HUES6 (cell line): ENCODE data around the gene PIGL.
"Not testable (repeated sequence)": the region's sequence is repeated elsewhere in the genome, so short reads cannot be mapped to it uniquely, and the experiment has no call there.

Experiments used
- H3K27ac ChIP-seq: 2 replicates; pipeline ENCODE4 v1.7.0; 2013; ENCODE audit warnings: low read depth, mild to moderate bottlenecking, low read length, inconsistent platforms
- H3K27me3 ChIP-seq: 2 replicates; pipeline ENCODE4 v1.6.1; 2013; ENCODE audit warnings: low read length; ENCODE audit not compliant: control insufficient read depth, insufficient read depth
- H3K36me3 ChIP-seq: 2 replicates; pipeline ENCODE4 v1.6.1; 2013; ENCODE audit warnings: low read length; ENCODE audit not compliant: control insufficient read depth, insufficient read depth
- H3K4me1 ChIP-seq: 2 replicates; pipeline ENCODE4 v1.6.1; 2013; ENCODE audit warnings: low read length; ENCODE audit not compliant: control insufficient read depth, insufficient read depth
- H3K4me3 ChIP-seq: 2 replicates; pipeline ENCODE4 v1.5.1; 2013; ENCODE audit warnings: low read depth, low read length
- H3K9ac ChIP-seq: one replicate; pipeline ENCODE4 v1.6.1; 2013; ENCODE audit warnings: mild to moderate bottlenecking, low read length
- H3K9me3 ChIP-seq: 2 replicates; pipeline ENCODE4 v1.6.1; 2013; ENCODE audit warnings: low read depth, low read length; ENCODE audit not compliant: control insufficient read depth, insufficient read depth

PIGL gene

DNA sequence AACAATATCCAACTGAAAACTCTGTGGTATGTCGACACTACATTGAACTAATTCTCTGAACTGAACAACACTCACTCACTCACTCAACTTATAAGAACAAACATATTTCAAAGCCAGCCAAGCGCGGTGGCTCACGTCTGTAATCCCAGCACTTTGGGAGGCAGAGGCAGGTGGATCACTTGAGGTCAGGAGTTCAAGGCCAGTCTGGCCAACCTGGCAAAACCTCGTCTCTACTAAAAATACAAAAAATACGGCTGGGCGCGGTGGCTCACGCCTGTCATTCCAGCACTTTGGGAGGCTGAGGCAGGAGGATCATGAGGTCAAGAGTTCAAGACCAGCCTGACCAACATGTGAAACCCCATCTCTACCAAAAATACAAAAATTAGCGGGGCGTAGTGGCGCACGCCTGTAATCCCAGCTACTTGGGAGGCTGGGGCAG, 15.3 kb upstream of the PIGL start:
- H3K27ac ChIP-seq, H3K9ac ChIP-seq, H3K27me3 ChIP-seq, H3K9me3 ChIP-seq, H3K4me3 ChIP-seq, H3K36me3 ChIP-seq: not testable (repeated sequence)
- peaks cover 20% of the 10 kb centered on the region for H3K4me1 ChIP-seq

DNA sequence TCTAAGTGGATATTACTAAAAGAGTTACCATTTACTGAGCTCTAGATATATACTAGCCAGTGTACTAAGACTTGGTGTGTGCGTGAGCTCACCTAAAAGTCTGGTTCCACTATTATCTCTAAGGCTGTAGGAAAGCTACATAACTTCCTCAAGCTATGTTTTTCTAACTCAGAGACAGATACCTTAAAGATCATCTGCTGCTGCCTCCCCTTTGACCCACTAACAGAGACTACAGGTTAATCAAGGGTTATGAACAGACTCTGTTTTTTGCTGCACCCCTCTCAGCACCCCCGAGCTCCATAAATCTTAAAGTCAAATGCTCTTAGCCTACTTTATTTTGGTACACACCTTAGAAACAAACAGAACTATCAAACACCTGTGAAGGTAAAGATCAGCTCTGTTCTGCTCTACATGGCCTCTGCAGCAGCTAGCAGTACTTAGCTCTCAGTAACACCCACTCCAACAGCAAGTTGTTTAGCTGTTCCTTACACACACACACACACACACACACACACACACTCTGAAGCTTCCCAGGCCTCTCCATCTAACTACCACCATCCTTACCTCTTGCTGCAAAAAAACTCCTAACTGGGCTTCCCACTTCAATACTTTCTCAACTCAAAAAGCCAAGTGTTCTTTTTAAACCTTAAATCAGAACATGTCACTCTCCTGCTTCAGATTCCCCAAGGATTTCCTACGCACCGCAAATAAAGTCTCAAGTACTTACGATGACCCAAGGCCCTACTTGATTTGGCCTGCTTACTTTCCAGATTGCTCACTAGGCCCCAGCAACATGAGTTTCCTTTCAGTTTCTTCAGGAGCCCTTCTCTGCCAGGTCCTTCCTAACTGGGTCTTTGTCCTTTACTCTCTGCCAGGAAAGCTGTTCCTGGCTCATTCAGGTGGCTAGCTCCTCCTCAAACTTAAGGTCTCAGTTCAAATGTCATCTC, 14.2 kb upstream of the PIGL start:
- not testable (repeated sequence) for H3K9ac ChIP-seq, H3K4me3 ChIP-seq, H3K36me3 ChIP-seq, H3K27ac ChIP-seq, H3K9me3 ChIP-seq, H3K27me3 ChIP-seq
- H3K4me1 ChIP-seq: peaks cover 20% of the 10 kb centered on the region

DNA sequence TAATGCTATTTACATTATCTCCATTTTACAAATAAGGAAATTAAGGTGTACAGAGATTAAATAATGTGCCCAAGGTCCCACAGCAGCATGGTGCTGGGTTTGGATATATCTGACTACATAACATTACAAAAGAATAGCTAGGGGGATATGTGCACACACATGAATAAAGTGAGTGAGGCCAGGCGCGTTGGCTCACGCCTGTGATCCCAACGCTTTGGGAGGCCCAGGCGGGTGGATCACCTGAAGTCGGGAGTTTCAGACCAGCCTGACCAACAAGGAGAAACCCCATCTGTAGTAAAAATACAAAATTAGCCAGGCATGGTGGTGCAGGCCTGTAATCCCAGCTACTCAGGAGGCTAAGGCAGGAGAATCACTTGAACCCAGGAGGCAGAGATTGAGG, 12.2 kb upstream of the PIGL start:
- not testable (repeated sequence) for H3K27me3 ChIP-seq, H3K4me3 ChIP-seq, H3K9me3 ChIP-seq, H3K27ac ChIP-seq, H3K36me3 ChIP-seq, H3K9ac ChIP-seq
- H3K4me1 ChIP-seq: peaks cover 16% of the 10 kb centered on the region

DNA sequence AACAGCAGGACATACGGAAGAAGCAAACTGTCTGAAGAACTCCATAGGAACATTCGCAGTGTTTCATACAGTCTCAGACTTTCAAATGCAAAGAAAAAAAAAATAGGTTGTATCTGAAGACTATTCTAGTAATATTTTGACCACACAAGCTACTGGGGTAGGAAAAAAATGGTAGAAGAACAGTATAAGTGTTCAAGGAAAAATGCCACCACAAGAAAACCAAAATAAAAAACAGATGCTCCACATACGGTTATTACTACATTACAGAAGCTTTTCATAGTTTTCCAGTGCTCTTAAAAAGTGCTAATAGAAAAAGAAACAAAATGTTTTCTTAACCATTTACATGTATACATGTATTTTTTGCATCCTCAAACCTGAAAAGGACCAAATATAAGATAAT, 5.4 kb upstream of the PIGL start:
- Histone ChIP-seq H3K36me3 (no peaks in the 10 kb centered on the region), H3K27ac (no peak overlapping the region), H3K4me3 (no peak overlapping the region), H3K9me3 (no peaks in the 10 kb centered on the region), H3K4me1 (peaks cover 8% of the 10 kb centered on the region; the same call in 1 of the 2 replicates), H3K9ac (no peak overlapping the region), H3K27me3 (no peaks in the 10 kb centered on the region)

DNA sequence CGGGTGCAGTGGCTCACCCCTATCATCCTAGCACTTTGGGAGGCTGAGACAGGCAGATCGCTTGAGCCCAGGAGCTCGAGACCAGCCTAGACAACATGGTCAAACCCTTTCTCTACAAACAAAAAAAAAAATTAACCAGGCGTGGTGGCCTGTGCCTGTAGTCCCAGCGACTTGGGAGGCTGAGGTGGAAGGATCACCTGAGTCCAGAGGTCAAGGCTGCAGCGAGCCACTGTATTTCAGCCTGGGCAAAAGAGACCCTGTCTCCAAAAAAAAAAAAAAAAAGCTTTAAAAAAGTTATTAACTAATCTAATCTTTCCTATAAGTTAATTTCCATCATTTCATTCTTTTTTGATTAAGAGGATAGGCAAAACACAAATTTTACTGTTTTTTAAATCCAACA, 4.2 kb upstream of the PIGL start:
- H3K27ac ChIP-seq: no peak overlapping the region
- no peak overlapping the region for H3K9ac ChIP-seq
- H3K4me3 ChIP-seq: no peak overlapping the region

DNA sequence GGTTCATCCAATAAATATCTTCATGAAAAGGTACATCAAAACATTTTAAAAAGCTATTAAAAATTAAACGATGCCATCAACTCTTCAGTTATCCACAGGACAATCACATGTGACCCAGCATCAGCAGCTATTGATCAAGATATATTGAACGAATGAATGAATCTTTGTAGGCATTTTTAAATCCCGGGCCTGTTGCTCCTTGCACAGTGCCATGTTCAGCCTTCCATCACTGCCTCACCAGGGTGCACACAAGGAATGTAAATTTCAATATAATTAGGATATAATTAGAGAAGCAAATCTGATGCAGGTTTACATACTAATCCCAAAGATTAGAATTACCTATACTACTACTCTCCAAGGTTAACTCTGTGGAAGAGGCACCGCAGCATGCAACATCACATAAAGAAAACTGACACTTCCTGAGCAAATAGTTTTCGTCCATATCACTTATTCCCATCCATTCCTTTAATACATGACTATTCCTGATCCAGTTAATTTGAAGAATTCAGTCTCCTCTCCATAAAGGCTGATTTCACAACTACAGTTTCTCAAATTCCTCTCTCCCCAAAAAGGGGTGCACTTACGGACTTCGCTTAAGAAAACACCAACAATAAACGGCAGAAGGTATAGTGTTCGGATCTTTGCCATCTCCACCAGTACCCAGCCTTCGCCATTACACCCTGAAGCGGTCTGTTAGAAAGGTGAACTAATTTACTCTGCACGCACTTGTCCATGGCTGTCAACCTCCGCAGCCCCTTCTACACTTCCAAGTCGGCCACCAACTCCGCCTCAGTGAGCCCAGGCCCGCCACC, 2.6 kb upstream of the PIGL start:
- Histone ChIP-seq H3K4me1 (peaks cover 10% of the 10 kb centered on the region), H3K9me3 (no peaks in the 10 kb centered on the region), H3K27ac (peak overlapping the region; percentile 98), H3K27me3 (no peaks in the 10 kb centered on the region), H3K9ac (peak overlapping the region; percentile 94), H3K4me3 (peak overlapping the region; percentile 92), H3K36me3 (no peaks in the 10 kb centered on the region; the same call in 1 of the 2 replicates)

More for the DNA sequence above, 4.2 kb upstream of the PIGL start:
- no peaks in the 10 kb centered on the region for H3K9me3 ChIP-seq
- no peaks in the 10 kb centered on the region; the same call in 1 of the 2 replicates for H3K36me3 ChIP-seq
- H3K27me3 ChIP-seq: no peaks in the 10 kb centered on the region
- peaks cover 10% of the 10 kb centered on the region for H3K4me1 ChIP-seq

DNA sequence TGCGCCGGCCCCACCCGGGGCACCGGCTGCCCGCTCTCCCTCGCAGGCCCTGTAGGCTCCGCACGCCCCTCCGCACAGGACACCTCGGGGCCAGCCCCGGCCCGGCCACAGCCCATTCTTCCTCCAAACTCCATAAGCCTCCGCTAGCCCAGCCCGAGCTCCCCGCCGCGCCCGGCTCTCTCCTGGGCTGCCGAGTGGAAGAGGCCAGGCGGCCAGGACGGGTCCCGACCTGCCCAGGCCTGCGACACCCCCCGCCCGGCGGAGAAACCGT, 2.1 kb upstream of the PIGL start:
- Histone ChIP-seq H3K27ac (peak overlapping the region; percentile 98), H3K9me3 (no peaks in the 10 kb centered on the region), H3K36me3 (no peaks in the 10 kb centered on the region; the same call in 1 of the 2 replicates), H3K4me1 (peaks cover 10% of the 10 kb centered on the region), H3K9ac (peak overlapping the region; percentile 94), H3K4me3 (peak overlapping the region; percentile 92), H3K27me3 (no peaks in the 10 kb centered on the region)

DNA sequence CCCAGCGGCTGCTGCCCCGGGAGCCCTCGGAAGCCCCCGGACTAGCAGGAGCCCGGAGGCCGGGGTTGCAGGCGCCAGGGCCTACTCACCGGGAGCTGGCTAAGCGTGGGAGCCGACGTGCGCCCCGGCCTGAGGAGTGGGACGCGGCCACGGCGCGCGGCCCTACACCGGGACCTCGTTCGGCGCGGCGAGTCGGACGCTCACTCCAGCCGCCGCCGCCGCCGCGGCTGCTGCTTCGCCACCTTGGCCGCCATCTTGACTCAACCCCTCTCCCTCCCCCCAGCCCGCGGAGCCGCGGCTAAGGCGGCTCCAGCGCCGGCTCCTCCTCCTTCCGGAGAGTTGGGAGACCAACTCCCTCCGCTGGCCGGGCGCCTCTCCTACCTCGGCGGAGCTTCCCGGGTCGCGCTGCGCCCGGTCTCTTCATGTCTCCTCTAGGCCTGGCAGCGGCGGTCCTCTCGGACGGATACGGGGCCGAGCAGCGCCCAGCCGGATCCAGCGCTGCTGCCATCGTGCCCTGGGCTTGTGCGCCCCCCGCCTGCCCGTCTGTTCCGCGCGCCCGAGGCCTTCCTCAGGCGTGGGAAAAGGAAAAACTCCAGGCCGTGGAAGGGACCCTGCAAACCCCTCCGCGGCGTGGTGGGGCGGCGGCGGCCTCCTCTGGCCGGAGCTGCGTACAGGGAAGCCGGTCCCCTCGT, 1.6 kb upstream of the PIGL start, which contains the start of gene NCOR1:
NCOR1 (minus strand) TSS at position 262 of the 692 bp plus-strand sequence. CDS start 20,965 bp downstream, outside the sequence.
- H3K9ac ChIP-seq: peak within 1 kb of the TSS; percentile 94
- no peaks in the 10 kb centered on the region for H3K9me3 ChIP-seq
- H3K4me3 ChIP-seq: peak within 1 kb of the TSS; percentile 92
- peaks cover 10% of the 10 kb centered on the region for H3K4me1 ChIP-seq
- no peaks in the 10 kb centered on the region for H3K27me3 ChIP-seq
- H3K27ac ChIP-seq: peak within 1 kb of the TSS; percentile 98
- H3K36me3 ChIP-seq: no peaks in the 10 kb centered on the region; the same call in 1 of the 2 replicates

DNA sequence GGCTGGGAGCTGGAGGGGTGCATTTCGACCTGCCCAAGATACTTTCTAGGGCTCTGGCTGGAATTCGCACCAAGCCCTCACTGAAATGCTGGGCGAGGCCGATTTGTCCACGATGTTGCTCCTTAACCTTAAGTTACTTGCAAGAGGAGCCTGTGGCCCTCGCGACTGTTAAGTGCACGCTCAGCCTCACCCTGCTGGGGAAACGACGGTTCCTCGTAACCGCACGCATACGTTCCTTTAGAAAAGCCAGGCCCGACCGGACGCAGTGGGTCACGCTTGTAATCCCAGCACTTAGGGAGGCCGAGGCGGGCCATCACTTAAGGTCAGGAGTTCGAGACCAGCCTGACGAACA, 1.1 kb upstream of the PIGL start:
- H3K36me3 ChIP-seq: no peaks in the 10 kb centered on the region; the same call in 1 of the 2 replicates
- peaks cover 10% of the 10 kb centered on the region for H3K4me1 ChIP-seq
- no peaks in the 10 kb centered on the region for H3K9me3 ChIP-seq
- peak overlapping the region; percentile 98 for H3K27ac ChIP-seq
- H3K27me3 ChIP-seq: no peaks in the 10 kb centered on the region
- H3K9ac ChIP-seq: peak overlapping the region; percentile 94
- H3K4me3 ChIP-seq: peak overlapping the region; percentile 92

DNA sequence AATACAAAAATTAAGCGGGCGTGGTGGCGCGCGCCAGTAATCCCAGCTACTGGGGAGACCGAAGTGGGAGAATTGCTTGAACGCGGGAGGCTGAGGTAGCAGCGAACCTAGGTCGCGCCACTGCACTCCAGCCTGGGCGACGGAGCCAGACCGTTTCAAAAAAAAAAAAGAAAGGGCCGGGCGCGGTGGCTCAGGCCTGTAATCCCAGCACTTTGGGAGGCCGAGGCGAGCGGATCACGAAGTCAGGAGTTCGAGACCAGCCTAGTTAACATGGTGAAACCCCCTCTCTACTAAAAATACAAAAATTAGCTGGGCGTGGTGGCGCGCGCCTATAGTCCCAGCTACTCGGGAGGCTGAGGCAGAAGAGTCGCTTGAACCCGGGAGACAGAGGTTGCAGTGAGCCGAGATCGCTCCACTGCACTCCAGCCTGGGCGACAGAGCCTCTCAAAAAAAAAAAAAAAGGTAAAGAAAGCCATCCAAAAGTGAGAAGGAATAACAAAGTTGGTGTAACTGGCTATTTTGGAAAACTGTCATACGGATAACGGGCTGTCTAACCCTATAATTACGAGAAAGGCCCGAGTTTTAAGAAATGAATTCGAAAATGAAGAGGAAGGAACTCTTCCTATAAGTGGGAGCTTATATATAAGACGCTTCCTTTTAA, 539 bp upstream of the PIGL start:
- Histone ChIP-seq H3K4me1 (peaks cover 10% of the 10 kb centered on the region), H3K27ac (peak overlapping the region; percentile 98; the same call in 1 of the 2 replicates), H3K9ac (peak overlapping the region; percentile 94), H3K4me3 (peak overlapping the region; percentile 92)
- not testable (repeated sequence) for H3K36me3 ChIP-seq, H3K9me3 ChIP-seq, H3K27me3 ChIP-seq
